Measurements from ENCODE around the gene FFAR2. TPM values are rescaled to one million over a fixed set of nuclear protein-coding genes. Genes with fewer than 3 reads are reported as not detected.

Gene FFAR2
- total RNA-seq, 1 experiment from 2014 or later = not detected

GRCh38 chr19:35399948-35400772, 47.9 kb upstream of the FFAR2 start:
- no peak for ATAC-seq
- RAD21 ChIA-PET (ENCODE audit: low non-redundant PET in 1 of 2, low total read pairs in 2 of 2, uncharacterized antibody in 2 of 2, unreplicated experiment in 2 of 2) = no interaction called here

More at GRCh38 chr19:35399948-35400772, 47.9 kb upstream of the FFAR2 start:
- H3K79me2 ChIP-seq (ENCODE audit: insufficient read depth, low read length) = no peaks in the 10 kb centered on the region
- intact Hi-C loops (cut with micrococcal nuclease) = no loop called here
- H3K27ac ChIP-seq (ENCODE audit: low read depth, low read length) = no peak overlapping the region
- H2AFZ ChIP-seq (ENCODE audit: low read depth, low read length, poor library complexity, severe bottlenecking) = no peak overlapping the region
- H4K20me1 ChIP-seq (ENCODE audit: insufficient read depth) = no peaks in the 10 kb centered on the region
- H3K9ac ChIP-seq (ENCODE audit: low read length) = no peak overlapping the region
- no peaks in the 10 kb centered on the region for H3K27me3 ChIP-seq (ENCODE audit: insufficient read depth, low read length)
- ChIA-PET POLR2A (no interaction called here), CTCF (no interaction called here)
- DNase-seq (ENCODE audit: low read depth, low spot score) = no peak
- H3K9me3 ChIP-seq (ENCODE audit: control insufficient read depth in 1 of 2, insufficient read depth in 1 of 2, low read depth in 1 of 2, low read length in 2 of 2) = no peaks in the 10 kb centered on the region
- no peak for TF ChIP-seq EGR1 (IDR thresholded peaks at IDR 0.05; ENCODE audit: low read depth)
- TF ChIP-seq SRF (IDR thresholded peaks at IDR 0.05; ENCODE audit: low read depth) = no peak
- no peak for TF ChIP-seq SIN3A (IDR thresholded peaks at IDR 0.05; ENCODE audit: low read depth)
- no peak for TF ChIP-seq EZH2 (IDR thresholded peaks at IDR 0.05)
- no peak for TF ChIP-seq TCF7L2 (IDR thresholded peaks at IDR 0.05; ENCODE audit: borderline replicate concordance, extremely low read depth, insufficient read depth, insufficient read length)
- no peak for TF ChIP-seq ZBTB33 (IDR thresholded peaks at IDR 0.05; ENCODE audit: extremely low read depth, insufficient replicate concordance, low read length)
- TF ChIP-seq POLR2AphosphoS5 (IDR thresholded peaks at IDR 0.05; ENCODE audit: low read depth, low read length) = no peak
- TF ChIP-seq CEBPB (IDR thresholded peaks at IDR 0.05; ENCODE audit: low read depth) = no peak
- no peak for TF ChIP-seq JUND (IDR thresholded peaks at IDR 0.05)
- TF ChIP-seq EZH2phosphoT487 (IDR thresholded peaks at IDR 0.05; ENCODE audit: borderline replicate concordance) = no peak
- TF ChIP-seq POLR2A (IDR thresholded peaks at IDR 0.05; ENCODE audit: borderline replicate concordance, extremely low read depth, insufficient read depth, insufficient read length) = no peak
- no peak overlapping the region for H3K4me2 ChIP-seq (ENCODE audit: low read length)
- no TSS peak for BruUV-seq (replicated peaks)
- no peak overlapping the region for H3K4me3 ChIP-seq (replicated peaks in 1 of 2; ENCODE audit: low read depth in 1 of 2, low read length in 2 of 2)
- peaks cover 0 to 2% of the 10 kb centered on the region in 2 experiments; a peak in 1 of 4 replicates for H3K4me1 ChIP-seq (ENCODE audit: control insufficient read depth in 1 of 2, insufficient read depth in 2 of 2, low read length in 2 of 2)
- H3K9me2 ChIP-seq (ENCODE audit: insufficient read depth) = no peaks in the 10 kb centered on the region
- no peaks in the 10 kb centered on the region for H3K36me3 ChIP-seq (ENCODE audit: control insufficient read depth in 1 of 2, insufficient read depth in 2 of 2, low read length in 2 of 2)
